ENCODE data around the gene C8G.

DNA sequence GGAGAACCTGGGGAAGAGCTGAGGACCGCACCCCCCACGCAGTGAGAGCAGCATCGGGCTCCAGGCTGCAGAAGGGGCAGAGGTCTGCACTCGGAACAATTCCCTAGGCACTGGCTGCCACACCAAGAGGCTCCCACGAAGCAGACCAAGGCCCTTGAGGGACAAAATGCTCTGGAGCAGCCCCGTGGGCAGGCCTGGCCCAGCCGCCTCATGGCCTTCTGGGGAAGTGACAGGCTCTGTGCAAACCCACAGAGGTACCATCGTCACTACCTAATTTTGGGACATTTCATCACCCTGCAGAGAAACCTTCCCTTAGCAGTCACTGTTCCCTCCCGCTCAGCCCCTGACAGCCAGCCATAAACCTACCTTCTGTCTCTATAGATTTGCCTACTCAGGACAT, 16.5 kb upstream of the C8G start:
- TF ChIP-seq, protein P1, sequence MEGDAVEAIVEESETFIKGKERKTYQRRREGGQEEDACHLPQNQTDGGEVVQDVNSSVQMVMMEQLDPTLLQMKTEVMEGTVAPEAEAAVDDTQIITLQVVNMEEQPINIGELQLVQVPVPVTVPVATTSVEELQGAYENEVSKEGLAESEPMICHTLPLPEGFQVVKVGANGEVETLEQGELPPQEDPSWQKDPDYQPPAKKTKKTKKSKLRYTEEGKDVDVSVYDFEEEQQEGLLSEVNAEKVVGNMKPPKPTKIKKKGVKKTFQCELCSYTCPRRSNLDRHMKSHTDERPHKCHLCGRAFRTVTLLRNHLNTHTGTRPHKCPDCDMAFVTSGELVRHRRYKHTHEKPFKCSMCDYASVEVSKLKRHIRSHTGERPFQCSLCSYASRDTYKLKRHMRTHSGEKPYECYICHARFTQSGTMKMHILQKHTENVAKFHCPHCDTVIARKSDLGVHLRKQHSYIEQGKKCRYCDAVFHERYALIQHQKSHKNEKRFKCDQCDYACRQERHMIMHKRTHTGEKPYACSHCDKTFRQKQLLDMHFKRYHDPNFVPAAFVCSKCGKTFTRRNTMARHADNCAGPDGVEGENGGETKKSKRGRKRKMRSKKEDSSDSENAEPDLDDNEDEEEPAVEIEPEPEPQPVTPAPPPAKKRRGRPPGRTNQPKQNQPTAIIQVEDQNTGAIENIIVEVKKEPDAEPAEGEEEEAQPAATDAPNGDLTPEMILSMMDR (CRISPR knock-in tag; IDR thresholded peaks at IDR 0.05) = no peak
- TF ChIP-seq, protein P2, sequence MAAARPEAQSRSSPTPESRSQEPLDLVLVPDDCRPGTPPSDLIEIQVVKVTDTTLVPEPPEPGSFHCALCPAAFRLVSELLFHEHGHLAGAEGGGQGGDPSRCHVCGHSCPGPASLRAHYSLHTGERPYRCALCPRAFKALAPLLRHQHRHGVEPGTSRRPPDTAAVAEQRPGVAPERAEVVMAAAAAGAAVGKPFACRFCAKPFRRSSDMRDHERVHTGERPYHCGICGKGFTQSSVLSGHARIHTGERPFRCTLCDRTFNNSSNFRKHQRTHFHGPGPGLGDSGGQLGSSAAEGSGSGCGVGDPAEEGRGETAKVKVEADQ (CRISPR knock-in tag; IDR thresholded peaks at IDR 0.05; ENCODE audit: borderline replicate concordance) = no peak
- TF ChIP-seq JUN (CRISPR knock-in tag; IDR thresholded peaks at IDR 0.05) = no peak
